Neuron (in vitro differentiated cells): ENCODE measurements around the gene C10orf71.

Source experiments
- H2AFZ ChIP-seq: one replicate; pipeline ENCODE4 v1.6.1; 2013; ENCODE audit warnings: low read depth, mild to moderate bottlenecking, inconsistent platforms, low read length, moderate library complexity
- H3K27me3 ChIP-seq: one replicate; pipeline ENCODE4 v1.6.1; 2013; ENCODE audit warnings: low read length; ENCODE audit not compliant: insufficient read depth
- H3K36me3 ChIP-seq: one replicate; pipeline ENCODE4 v1.6.1; 2013; ENCODE audit warnings: low read length; ENCODE audit not compliant: insufficient read depth
- H3K4me1 ChIP-seq: one replicate; pipeline ENCODE4 v1.6.1; 2013; ENCODE audit warnings: low read length; ENCODE audit not compliant: insufficient read depth
- H3K4me3 ChIP-seq: 2 replicates; pipeline ENCODE4 v1.5.1; 2013; ENCODE audit warnings: mild to moderate bottlenecking, low read length, moderate library complexity
- H3K9me3 ChIP-seq: one replicate; pipeline ENCODE4 v1.6.1; 2013; ENCODE audit warnings: low read length

The C10orf71 gene

DNA sequence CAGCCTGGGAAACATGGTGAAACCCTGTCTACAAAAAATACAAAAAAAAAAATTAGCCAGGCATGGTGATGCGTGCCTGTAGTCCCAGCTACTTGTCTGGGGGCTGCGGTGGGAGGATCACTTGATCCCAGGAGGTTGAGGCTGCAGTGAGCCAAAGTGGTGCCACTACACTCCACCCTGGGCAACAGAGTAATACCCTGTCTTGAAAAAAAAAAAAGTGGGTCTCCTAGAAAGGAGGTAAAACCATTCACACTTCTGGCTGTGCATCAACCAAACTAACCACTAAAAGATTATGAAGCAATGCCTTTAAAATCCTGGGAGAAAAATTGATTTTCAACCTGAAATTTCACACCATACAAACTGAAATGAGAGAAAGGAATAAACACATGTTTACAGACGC lies 35.4 kb upstream of the C10orf71 start:
- no peaks in the 10 kb centered on the region for H3K9me3 ChIP-seq
- H3K4me1 ChIP-seq, result no peaks in the 10 kb centered on the region

GRCh38 chr10:49264177-49264677 lies 34.7 kb upstream of the C10orf71 start:
- H3K4me3 ChIP-seq, result no peak overlapping the region
- no peaks in the 10 kb centered on the region for H3K27me3 ChIP-seq
- H3K9me3 ChIP-seq, result no peaks in the 10 kb centered on the region
- no peaks in the 10 kb centered on the region for H3K36me3 ChIP-seq
- H2AFZ ChIP-seq, result no peak overlapping the region
- H3K4me1 ChIP-seq, result no peaks in the 10 kb centered on the region

More for the DNA sequence above, 35.4 kb upstream of the C10orf71 start:
- H3K27me3 ChIP-seq, result no peaks in the 10 kb centered on the region
- H3K36me3 ChIP-seq, result no peaks in the 10 kb centered on the region
- no peak overlapping the region for H2AFZ ChIP-seq
- no peak overlapping the region for H3K4me3 ChIP-seq

DNA sequence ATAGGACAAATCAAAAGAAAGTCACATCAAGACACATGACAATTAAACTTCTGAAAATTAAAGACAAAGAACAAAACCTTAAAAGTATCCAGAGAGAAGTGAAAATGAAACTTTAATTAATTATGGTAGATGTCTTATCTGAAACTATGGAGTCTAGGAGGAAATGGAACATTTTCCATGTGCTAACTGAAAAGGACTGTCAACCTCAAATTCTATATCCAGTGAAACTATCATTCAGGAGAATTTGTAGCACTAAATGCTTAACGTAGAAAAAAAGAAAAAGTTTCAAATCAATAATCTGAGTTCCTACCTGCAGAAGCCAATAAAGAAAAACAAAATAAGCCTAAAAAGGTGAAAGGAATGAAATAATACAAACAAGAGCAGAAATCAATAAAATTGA lies 33.1 kb upstream of the C10orf71 start:
- Histone ChIP-seq H3K4me1 (no peaks in the 10 kb centered on the region), H3K4me3 (no peak overlapping the region), H2AFZ (no peak overlapping the region), H3K36me3 (no peaks in the 10 kb centered on the region), H3K27me3 (no peaks in the 10 kb centered on the region), H3K9me3 (no peaks in the 10 kb centered on the region)

DNA sequence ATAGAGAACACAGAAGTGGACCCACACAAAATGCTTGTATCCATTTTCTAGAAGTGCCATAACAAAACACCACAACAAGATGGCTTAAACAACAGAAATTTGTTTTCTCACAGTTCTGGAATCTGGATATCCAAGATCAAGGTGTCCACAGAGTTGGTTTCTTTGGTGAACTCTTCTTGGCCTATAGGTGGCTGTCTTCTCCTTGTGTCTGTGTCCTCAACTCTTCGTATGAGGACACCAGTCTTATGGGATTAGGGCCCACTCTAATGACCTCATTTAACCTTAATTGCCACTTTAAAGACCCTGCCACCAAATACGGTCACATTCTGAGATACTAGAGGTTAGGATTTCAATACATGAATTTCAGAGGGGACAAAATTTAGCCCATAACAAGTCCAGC lies 30.8 kb upstream of the C10orf71 start:
- no peaks in the 10 kb centered on the region for H3K27me3 ChIP-seq
- no peaks in the 10 kb centered on the region for H3K36me3 ChIP-seq
- H2AFZ ChIP-seq, result no peak overlapping the region
- H3K4me3 ChIP-seq, result no peak overlapping the region
- no peaks in the 10 kb centered on the region for H3K9me3 ChIP-seq
- no peaks in the 10 kb centered on the region for H3K4me1 ChIP-seq

DNA sequence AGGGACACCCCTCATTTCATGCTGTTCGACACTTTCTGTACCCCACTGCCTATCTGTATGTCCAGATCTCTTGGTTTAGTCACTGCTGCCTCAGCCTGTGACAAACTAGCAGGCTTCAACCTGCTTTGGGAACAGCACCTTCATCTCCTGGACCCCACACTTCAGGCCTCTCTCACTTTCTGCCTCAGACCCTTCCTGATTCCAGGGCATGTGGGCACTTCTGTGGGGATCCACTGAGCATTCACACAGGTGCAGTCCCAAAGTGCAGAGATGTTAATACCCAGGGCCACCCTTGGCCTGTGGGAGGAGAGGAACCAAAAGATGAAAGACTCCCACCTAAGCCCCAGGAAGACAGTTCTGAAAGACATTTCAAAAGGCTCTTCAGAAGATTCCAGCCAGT lies 29.4 kb upstream of the C10orf71 start:
- H3K27me3 ChIP-seq, result no peaks in the 10 kb centered on the region
- no peaks in the 10 kb centered on the region for H3K9me3 ChIP-seq
- H2AFZ ChIP-seq, result no peak overlapping the region
- H3K4me3 ChIP-seq, result no peak overlapping the region
- H3K36me3 ChIP-seq, result no peaks in the 10 kb centered on the region
- no peaks in the 10 kb centered on the region for H3K4me1 ChIP-seq

GRCh38 chr10:49270565-49270964 lies 28.4 kb upstream of the C10orf71 start:
- Histone ChIP-seq H3K36me3 (no peaks in the 10 kb centered on the region), H3K27me3 (peaks cover 2% of the 10 kb centered on the region), H2AFZ (no peak overlapping the region), H3K4me1 (no peaks in the 10 kb centered on the region), H3K4me3 (no peak overlapping the region), H3K9me3 (no peaks in the 10 kb centered on the region)

DNA sequence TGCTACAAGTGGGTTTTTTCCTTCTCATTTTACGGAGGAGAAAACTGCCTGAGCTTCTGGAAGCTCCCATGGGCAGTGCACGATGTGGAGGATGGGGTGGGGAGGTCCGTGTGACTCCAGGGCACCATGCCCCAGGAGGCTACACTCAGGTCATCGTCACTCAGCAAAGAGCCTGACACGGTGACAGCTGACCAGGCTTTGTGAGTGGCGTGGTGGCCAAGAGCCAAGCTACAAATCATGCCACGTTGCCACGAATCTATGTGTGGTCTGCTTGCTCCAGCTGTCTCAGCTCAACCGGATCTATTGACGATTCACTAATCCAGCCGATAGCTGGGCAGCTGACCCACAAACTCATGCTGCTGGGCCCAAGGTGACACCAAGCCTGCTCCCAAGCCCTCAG lies 27.6 kb upstream of the C10orf71 start:
- Histone ChIP-seq H2AFZ (no peak overlapping the region), H3K4me1 (no peaks in the 10 kb centered on the region), H3K9me3 (no peaks in the 10 kb centered on the region), H3K27me3 (peaks cover 7% of the 10 kb centered on the region), H3K36me3 (no peaks in the 10 kb centered on the region), H3K4me3 (no peak overlapping the region)

GRCh38 chr10:49272251-49273081 lies 26.5 kb upstream of the C10orf71 start:
- H3K4me1 ChIP-seq, result no peaks in the 10 kb centered on the region
- no peak overlapping the region for H2AFZ ChIP-seq
- no peak overlapping the region for H3K4me3 ChIP-seq
- no peaks in the 10 kb centered on the region for H3K36me3 ChIP-seq
- H3K9me3 ChIP-seq, result no peaks in the 10 kb centered on the region
- peaks cover 7% of the 10 kb centered on the region for H3K27me3 ChIP-seq

- Histone ChIP-seq H3K36me3 (no peaks in the 10 kb centered on the region), H3K9me3 (no peaks in the 10 kb centered on the region), H2AFZ (no peak overlapping the region), H3K4me1 (no peaks in the 10 kb centered on the region), H3K27me3 (peaks cover 7% of the 10 kb centered on the region), H3K4me3 (no peak overlapping the region)
Measured at GRCh38 chr10:49273082-49273465, 25.9 kb upstream of the C10orf71 start.

DNA sequence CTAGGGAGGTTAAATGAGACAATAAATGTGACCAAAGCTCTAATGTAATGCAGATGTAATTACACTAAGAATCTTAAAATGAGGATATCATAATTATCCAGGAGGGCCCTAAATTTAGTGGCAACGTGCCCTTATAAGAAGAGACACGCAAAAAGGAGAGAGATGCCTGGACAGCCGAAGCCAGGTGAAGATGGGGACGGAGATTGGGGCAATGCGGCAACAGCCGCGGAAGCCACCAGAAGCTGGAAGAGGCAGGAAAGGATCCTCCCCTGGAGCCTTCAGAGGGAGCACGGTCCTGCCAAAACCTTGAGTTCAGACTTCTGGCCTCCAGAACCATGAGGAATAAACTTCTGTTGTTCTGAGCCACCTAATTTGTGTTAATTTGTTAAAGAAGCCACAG lies 25.3 kb upstream of the C10orf71 start:
- no peaks in the 10 kb centered on the region for H3K4me1 ChIP-seq
- no peaks in the 10 kb centered on the region for H3K36me3 ChIP-seq
- H3K4me3 ChIP-seq, result no peak overlapping the region
- peaks cover 7% of the 10 kb centered on the region for H3K27me3 ChIP-seq
- H2AFZ ChIP-seq, result no peak overlapping the region
- no peaks in the 10 kb centered on the region for H3K9me3 ChIP-seq

DNA sequence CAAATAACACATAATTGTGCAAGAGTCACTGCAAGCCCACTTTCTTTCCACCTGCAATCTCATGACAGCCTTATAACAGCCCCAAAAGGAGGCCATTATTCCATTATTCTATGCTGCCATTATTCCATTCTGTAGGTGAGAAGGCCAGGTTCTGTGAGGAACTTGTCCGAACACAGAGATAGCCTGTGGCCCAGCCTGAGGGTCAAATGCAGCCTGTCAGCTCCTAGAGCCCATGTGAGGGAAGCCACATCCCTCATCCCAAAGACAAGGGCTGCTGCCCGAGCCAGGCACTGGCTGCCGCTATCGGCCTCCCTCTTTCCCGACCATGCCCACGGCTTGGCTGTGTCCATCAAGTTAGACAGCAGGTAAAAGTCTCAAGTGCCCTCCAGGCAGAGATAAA lies 24.1 kb upstream of the C10orf71 start:
- Histone ChIP-seq H3K4me1 (no peaks in the 10 kb centered on the region), H3K9me3 (no peaks in the 10 kb centered on the region), H2AFZ (no peak overlapping the region), H3K4me3 (no peak overlapping the region), H3K27me3 (peaks cover 7% of the 10 kb centered on the region), H3K36me3 (no peaks in the 10 kb centered on the region)

- Histone ChIP-seq H3K9me3 (no peaks in the 10 kb centered on the region), H3K36me3 (no peaks in the 10 kb centered on the region), H2AFZ (no peak overlapping the region), H3K4me3 (no peak overlapping the region), H3K27me3 (peaks cover 7% of the 10 kb centered on the region), H3K4me1 (no peaks in the 10 kb centered on the region)
Measured at GRCh38 chr10:49275896-49276295, 23.1 kb upstream of the C10orf71 start.

DNA sequence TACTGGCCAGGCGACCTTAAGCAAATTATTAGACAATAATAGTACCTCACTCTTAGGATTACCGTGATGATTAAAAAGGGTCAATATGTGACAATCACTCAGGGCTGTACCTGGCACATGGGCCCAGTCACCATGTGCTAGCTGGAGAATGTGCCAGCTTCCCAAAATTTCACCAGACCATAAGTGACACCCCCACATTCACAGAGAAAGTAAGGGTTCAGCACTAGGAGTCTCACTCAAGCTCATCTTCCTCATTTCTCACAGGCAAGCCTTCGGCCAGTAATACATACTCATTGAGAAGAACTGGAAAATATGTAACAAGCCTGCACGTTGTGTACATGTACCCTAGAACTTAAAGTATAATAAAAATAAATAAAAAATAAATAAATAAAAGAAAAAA lies 22.4 kb upstream of the C10orf71 start:
- H3K9me3 ChIP-seq, result no peaks in the 10 kb centered on the region
- H3K27me3 ChIP-seq, result peaks cover 7% of the 10 kb centered on the region
- H3K4me1 ChIP-seq, result no peaks in the 10 kb centered on the region
- H3K36me3 ChIP-seq, result no peaks in the 10 kb centered on the region
- H3K4me3 ChIP-seq, result no peak overlapping the region
- no peak overlapping the region for H2AFZ ChIP-seq

DNA sequence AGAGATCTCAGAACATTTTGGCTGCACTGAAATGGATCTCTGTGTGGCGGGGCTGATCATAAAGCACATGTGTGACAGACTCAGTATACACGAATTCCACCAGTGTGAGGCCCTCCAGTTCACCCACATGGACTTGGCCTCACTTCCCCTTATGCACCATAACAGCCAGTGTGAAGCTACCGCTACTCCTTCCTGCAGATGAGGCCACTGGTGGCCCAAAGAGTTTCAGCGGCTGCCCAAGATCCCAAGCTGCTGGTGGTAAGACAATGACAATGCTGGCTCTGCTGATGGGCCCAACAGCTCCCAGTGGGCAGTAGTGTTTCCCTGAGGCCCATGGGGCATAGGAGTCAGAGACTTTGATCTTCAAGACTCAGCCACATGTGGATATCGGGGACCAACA lies 21.0 kb upstream of the C10orf71 start:
- peaks cover 7% of the 10 kb centered on the region for H3K27me3 ChIP-seq
- no peaks in the 10 kb centered on the region for H3K4me1 ChIP-seq
- H3K9me3 ChIP-seq, result no peaks in the 10 kb centered on the region
- H3K4me3 ChIP-seq, result no peak overlapping the region
- H3K36me3 ChIP-seq, result no peaks in the 10 kb centered on the region
- H2AFZ ChIP-seq, result no peak overlapping the region
